ENCODE measurements around the gene MRPL24.

- no peak for TF ChIP-seq POLR2A (IDR thresholded peaks at IDR 0.05; ENCODE audit: low read length)
- no peak for TF ChIP-seq GATA1 (IDR thresholded peaks at IDR 0.05; ENCODE audit: low read depth, low read length)
Measured at GRCh38 chr1:156693848-156694689, 46.8 kb downstream of the MRPL24 start.
